GM18858 (cell line): Measurements from ENCODE around the gene KIF19.

ENCODE experiments used
- ATAC-seq: cut with Tn5 transposase; IDR thresholded peaks from one replicate; pipeline ENCODE4 v1.9.1; 2021; ENCODE audit not compliant: unreplicated experiment

KIF19 gene

GRCh38 chr17:74303305-74303704 is 22.7 kb upstream of the KIF19 start:
- no peak for ATAC-seq

- ATAC-seq: no peak
Measured at GRCh38 chr17:74304184-74304583, 21.8 kb upstream of the KIF19 start.

GRCh38 chr17:74305865-74306654 is 20.0 kb upstream of the KIF19 start:
- no peak for ATAC-seq

GRCh38 chr17:74307984-74308773 is 17.8 kb upstream of the KIF19 start:
- no peak for ATAC-seq

GRCh38 chr17:74309902-74310301 is 16.1 kb upstream of the KIF19 start:
- no peak for ATAC-seq

DNA sequence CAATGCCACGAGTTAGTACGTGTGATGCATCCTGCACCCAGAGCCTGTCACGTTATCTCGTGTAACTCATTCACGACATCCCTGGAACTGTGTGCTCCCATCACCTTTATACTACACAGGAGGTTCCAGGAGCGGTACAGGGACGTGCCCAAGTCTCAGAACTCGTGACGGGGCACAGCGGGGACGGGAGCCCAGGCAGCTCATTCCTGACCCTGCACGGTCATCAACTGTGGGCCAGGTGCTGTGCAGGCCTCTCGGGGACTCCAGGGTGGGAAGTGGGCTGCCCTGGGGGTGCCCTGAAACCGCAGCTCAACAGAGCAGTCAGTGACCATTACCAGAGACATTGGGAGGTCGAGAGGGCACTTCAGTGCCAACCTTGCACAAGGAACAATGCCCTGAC is 11.1 kb upstream of the KIF19 start:
- ATAC-seq: no peak

- no peak for ATAC-seq
Measured at GRCh38 chr17:74316220-74316619, 9.8 kb upstream of the KIF19 start.

- ATAC-seq: no peak
Measured at GRCh38 chr17:74317071-74317470, 9.0 kb upstream of the KIF19 start.

DNA sequence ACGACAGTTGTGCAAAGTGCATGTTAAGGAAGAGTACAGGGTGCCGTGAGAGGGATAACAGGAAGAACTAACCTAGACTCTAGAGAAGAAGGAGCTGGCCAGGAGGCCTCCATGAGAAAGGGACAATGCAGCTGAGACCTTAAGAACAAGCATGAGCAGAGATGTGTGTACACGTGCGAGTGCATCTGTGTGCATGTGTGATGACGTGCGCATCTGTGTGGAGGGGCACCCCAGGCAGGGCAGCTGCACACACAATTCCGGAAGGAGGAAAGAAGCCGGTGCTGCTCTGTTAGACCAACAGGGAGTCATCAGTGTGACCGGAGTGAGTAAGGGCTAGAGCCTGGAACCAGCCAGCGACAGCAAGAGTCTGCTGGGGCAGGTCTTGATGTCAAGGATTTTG is 7.6 kb upstream of the KIF19 start:
- ATAC-seq: no peak

GRCh38 chr17:74324521-74324920 is 1.5 kb upstream of the KIF19 start:
- ATAC-seq: no peak

DNA sequence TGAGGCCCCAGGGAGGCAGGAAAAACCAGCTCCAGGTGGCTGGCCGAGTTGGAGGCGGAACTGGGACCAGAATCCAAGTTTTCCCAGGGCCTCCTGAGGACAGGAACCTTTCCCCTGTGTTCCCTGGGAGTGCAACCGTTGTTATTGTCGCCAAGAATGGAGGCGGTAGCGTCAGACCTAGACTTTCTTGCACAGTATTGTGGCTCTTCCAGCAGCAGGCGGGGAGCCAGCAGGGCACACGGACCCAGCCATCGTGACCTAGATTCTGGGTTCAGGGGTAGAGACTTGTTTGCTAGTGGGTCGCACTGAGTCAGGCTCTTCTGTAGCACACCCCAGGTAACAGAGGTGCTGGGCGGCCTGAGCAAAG is 667 bp upstream of the KIF19 start:
- no peak for ATAC-seq

DNA sequence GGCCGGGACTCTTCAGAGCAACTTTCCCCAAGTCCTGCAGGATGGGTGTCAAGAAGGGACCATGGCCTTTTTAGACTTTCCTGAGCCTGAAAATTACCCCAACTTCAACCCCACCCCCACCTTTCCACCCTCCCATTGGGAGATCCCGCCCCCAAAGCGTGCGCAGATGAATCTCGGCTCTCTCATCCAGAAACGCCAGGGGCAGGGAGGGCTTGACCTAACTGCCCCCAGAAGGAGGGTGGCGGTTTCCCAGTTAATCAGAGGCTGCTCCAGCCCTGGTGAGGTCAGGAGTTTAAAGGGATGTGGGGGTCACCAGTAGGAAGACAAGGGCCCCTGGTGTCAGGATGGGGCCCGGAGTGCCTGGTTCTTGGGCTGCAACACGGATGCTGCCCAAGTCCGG is 480 bp downstream of the KIF19 start:
- no peak for ATAC-seq

DNA sequence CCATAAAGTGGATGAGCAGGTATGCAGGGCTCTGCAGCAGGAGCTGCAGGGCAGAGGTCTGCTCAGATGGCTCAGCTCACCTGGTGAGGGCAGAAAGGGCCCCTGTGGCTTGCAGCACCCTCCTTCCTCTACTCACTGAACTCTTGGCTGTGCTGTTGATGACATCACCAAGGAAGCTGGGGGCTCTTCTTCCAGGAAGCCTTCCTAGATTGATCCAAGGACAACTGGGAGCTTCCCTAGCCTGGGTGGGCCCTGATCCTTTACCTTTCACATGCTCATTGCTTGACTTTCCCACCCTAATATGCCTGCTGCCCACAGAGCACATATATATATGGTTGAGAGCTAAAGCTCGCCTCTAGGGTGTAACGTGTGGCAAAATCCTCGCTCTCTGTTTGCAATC is 2.5 kb downstream of the KIF19 start:
- ATAC-seq: no peak

DNA sequence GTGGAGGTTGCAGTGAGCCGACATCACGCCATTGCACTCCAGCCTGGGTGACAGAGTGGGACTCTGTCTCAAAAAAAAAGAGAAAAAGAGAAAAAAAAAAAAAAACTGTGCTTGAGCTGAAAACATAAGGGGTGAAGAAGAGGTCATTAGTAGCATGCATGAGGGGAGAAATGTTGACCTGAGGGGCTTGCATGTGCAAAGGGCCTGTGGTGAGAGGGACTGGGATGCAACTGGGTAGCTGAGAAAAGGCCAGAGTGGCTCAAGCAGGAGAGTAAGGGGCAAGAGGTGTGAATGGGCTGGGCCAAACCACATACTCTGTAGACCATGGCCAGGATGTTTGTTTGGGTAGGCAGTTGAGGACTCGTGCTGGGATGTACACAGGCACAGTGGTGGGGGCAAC is 3.4 kb downstream of the KIF19 start:
- no peak for ATAC-seq

- ATAC-seq: no peak
Measured at GRCh38 chr17:74330446-74330845, 4.4 kb downstream of the KIF19 start.

DNA sequence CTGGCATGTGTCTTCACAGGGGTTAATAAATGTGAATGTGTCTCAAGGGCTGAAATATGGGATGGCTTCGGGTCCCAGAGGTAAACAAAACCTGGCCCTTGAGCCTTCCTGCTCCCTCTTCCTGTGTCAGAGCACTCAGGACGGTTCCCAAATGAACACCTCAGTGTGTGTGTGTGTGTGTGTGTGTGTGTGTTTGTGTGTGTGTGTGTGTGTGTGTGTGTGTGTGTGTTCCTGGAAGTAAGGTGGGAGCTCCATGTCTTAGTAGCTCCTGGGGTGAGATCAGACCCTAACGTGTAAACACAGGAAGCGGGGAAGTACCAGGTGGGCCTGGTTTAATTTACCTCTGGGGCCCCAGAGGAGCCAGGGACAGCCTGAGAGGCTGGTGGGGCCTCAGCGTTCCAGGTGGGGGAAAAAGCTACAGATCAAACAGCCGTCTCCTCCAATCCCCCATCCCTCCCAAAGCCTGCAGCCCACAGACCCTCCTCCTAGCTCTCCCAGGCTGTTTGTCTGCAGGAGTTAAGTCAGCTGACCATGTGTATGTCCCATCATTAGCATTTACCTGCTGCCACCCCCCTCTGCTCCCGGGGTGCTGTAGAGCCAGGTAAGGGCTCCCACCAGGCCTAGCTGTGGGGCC is 6.1 kb downstream of the KIF19 start:
- no peak for ATAC-seq

DNA sequence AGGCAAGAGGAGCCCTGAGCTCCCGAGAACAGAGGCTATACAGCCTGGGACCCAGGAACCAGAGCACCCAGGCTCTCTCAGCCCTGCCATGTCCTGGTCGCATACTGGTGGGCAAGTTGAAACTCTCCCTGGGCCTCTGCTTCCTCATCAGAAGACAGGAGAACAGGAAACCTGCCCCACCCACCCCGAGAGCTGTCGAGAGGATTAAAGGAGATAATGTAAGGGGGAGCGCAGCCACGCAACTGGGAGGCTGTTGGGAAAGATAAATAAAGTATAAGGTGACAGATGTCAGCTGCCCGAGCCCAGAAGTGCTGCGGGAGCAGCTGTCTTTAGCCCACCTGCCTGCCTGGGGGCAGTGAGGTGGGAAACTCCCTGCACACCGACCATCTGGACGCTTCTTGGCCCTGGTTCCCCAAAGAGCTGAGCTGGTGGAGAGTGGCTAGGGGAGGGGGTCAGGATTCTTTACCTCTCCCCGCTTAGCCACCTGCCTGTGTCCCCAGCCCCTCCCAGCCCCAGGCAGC is 6.8 kb downstream of the KIF19 start:
- no peak for ATAC-seq

DNA sequence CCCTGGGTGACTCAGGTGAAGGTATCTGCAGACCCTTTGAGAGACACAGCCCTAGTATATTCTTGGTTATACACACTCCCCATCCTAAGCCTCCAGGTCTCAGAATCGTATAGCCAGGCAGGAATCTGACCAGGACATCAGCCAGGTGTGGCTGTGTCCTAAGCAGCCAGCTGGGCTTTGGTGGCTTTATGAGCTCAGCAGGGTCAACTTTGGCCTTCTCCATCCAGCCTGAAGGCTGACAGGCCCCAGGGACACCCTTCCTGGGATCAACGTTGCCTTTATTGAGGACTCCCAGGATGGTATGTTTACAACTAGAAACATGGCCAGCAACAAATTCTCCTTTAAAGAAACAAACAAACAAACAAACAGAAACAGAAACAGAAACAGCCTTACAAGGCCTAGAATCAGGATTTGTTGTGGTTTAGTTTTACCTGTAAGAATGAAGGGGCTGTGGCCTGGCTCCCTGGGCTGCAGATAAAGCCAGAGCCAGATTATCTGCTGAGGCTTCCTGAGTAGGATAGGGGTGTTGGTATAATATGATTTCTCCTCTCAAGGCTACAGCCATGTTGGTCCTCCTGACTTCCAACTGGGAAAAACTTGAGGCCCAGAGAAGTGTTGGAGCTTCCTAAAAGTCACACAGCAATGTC is 8.5 kb downstream of the KIF19 start:
- no peak for ATAC-seq

- ATAC-seq: no peak
Measured at GRCh38 chr17:74335529-74336062, 9.6 kb downstream of the KIF19 start.

GRCh38 chr17:74336307-74336706 is 10.3 kb downstream of the KIF19 start:
- no peak for ATAC-seq
